Osteoblast (primary cell): Measurements from ENCODE around the gene BCKDHA. TPM values are rescaled to one million over a fixed set of nuclear protein-coding genes. Genes with fewer than 3 reads are reported as not detected.

Experiments
- DNase-seq: peaks from one replicate; pipeline ENCODE4 v3.0.0; 2011; ENCODE audit warnings: low spot score, mixed read lengths; ENCODE audit not compliant: insufficient read length; ENCODE audit errors: missing footprints
- H2AFZ ChIP-seq: 2 replicates; pipeline ENCODE4 v1.6.0; 2011; ENCODE audit warnings: mild to moderate bottlenecking, low read length
- H3K27ac ChIP-seq: 2 replicates; pipeline ENCODE4 v1.5.1; 2011; ENCODE audit warnings: mild to moderate bottlenecking, low read depth, low read length, moderate library complexity
- H3K27me3 ChIP-seq: 2 replicates; pipeline ENCODE4 v1.6.0; 2012; ENCODE audit warnings: mild to moderate bottlenecking, control low read depth, inconsistent platforms, low read length, moderate library complexity; ENCODE audit not compliant: insufficient read depth
- H3K36me3 ChIP-seq: 2 replicates; pipeline ENCODE4 v1.5.1; 2011; ENCODE audit warnings: mild to moderate bottlenecking, low read length, control low read depth, moderate library complexity; ENCODE audit not compliant: insufficient read depth
- H3K4me1 ChIP-seq: 2 replicates; pipeline ENCODE4 v1.5.1; 2011; ENCODE audit warnings: mild to moderate bottlenecking, low read length, control low read depth, moderate library complexity; ENCODE audit not compliant: insufficient read depth
- H3K4me2 ChIP-seq: 2 replicates; pipeline ENCODE4 v1.6.0; 2011; ENCODE audit warnings: mild to moderate bottlenecking, low read length; ENCODE audit not compliant: insufficient read depth
- H3K4me3 ChIP-seq: fragments of 200-600 bp; sonication (generic); 3 replicates; pipeline ENCODE4 v1.5.1; 2012; ENCODE audit warnings: mild to moderate bottlenecking, low read length, inconsistent platforms; ENCODE audit not compliant: insufficient read depth
- H3K79me2 ChIP-seq: 2 replicates; pipeline ENCODE4 v1.6.0; 2012; ENCODE audit warnings: mild to moderate bottlenecking, low read length, control low read depth, inconsistent platforms; ENCODE audit not compliant: insufficient read depth
- H3K9me3 ChIP-seq: 2 replicates; pipeline ENCODE4 v1.5.1; 2011; ENCODE audit warnings: low read depth, low read length, control low read depth
- H4K20me1 ChIP-seq: 2 replicates; pipeline ENCODE4 v1.6.0; 2012; ENCODE audit warnings: mild to moderate bottlenecking, low read length, control low read depth; ENCODE audit not compliant: insufficient read depth
- total RNA-seq: library from RNA; depleted of rRNA; stranded (reverse); fragments of >200 nt; gene quantifications from 2 replicates; pipeline ENCODE4 v1.2.3, GENCODE V29; 2012
- TF ChIP-seq, protein P1 (sequence below): IDR thresholded peaks from 2 replicates; pipeline ENCODE4 v1.5.1; 2011; ENCODE audit warnings: mild to moderate bottlenecking, low read depth, low read length, moderate library complexity; ENCODE audit errors: extremely low read depth

Gene BCKDHA
- total RNA-seq, 1 donor: 37.3 TPM

DNA sequence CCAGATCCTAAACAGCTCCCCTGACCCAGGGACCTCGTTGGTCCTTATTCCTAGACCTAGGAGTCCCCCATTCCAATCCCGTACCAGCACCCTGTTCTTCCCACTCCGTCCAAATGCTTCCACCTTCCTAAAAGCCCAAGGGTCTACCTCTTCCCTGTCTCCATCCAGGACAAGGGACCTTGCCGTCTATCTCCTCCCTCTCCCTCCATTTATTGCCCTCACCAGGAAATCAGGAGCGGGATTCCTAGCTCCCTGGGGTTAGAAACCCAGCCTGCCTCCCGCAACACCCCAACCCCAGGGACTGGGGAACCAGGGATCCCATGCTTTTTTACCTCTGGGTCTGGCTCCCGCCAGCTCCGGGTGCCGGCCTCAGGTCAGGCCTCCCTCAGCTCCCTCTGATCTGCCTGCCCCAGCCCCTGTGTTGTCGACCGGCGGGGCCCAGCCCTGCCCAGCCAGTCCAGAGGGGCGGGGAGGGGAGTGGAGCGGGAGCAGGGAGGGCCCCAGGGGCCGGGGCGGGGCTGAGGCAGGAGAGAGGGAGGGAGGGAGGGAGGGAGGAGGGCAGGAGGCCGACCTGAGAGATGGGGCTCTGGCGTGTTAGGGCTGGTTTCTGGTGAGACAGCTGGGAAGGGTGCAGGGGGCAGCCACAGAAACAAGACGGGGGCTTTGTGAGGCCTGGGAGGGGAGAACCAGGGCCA is 29.5 kb downstream of the BCKDHA start, which contains the start of gene B3GNT8:
Gene B3GNT8 (minus strand): TSS at position 423 of the 695 bp plus-strand sequence. CDS start 596 bp downstream, outside the sequence.
- peak within 1 kb of the TSS; percentile 42 for H3K4me3 ChIP-seq
- H3K4me2 ChIP-seq: peak within 1 kb of the TSS; percentile 55
- H3K36me3 ChIP-seq: peaks cover 12% of the 10 kb centered on the region
- H3K4me1 ChIP-seq: peaks cover 4% of the 10 kb centered on the region
- TF ChIP-seq, protein P1, sequence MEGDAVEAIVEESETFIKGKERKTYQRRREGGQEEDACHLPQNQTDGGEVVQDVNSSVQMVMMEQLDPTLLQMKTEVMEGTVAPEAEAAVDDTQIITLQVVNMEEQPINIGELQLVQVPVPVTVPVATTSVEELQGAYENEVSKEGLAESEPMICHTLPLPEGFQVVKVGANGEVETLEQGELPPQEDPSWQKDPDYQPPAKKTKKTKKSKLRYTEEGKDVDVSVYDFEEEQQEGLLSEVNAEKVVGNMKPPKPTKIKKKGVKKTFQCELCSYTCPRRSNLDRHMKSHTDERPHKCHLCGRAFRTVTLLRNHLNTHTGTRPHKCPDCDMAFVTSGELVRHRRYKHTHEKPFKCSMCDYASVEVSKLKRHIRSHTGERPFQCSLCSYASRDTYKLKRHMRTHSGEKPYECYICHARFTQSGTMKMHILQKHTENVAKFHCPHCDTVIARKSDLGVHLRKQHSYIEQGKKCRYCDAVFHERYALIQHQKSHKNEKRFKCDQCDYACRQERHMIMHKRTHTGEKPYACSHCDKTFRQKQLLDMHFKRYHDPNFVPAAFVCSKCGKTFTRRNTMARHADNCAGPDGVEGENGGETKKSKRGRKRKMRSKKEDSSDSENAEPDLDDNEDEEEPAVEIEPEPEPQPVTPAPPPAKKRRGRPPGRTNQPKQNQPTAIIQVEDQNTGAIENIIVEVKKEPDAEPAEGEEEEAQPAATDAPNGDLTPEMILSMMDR: no peak
- no peak within 1 kb of the TSS for H2AFZ ChIP-seq
- no peaks in the 10 kb centered on the region for H3K27me3 ChIP-seq
- DNase-seq: peak; percentile 86
- H3K27ac ChIP-seq: no peak within 1 kb of the TSS
- H4K20me1 ChIP-seq: peaks cover 7% of the 10 kb centered on the region
- H3K79me2 ChIP-seq: no peaks in the 10 kb centered on the region
- no peaks in the 10 kb centered on the region for H3K9me3 ChIP-seq

DNA sequence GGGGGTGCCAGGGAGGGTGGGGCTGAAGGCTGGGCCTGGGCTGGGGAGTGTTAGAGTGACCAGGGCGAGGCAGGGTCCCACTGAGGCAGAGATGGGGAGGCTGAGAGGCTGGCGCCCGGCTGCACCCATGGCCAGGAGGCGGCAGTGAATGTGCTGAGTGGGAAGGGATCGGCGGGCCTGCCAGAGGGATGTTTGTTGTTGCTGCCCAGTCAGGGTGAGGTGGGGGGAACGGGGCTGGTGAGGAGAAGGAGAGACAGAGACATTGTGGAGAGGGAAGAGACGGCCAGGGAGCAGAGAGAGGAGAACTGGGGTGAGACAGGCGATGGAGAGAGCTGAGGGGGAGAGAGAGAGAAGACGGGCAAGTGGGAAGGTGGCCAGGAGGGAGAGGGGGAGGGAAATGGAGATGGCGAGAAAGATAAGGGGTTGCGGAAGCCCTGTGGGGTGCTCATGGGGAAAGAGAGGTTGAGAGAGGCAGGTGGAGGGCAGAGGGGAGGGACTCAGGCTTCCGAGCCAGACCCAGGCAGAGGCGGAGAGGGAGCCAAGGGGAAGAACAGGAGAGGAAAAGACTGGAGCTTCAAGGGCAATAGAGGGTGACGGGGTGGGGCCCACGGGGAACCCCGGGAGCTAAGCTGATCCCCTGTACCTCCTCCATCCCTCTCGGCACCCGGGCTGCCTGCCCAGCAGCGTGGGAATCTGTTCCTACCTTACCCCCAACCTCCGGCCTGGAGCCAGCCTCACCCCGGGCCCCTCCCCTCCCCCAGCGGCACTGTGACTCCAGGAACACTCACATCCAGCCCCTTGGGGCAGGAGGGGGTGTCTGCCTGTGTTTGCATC is 30.2 kb downstream of the BCKDHA start:
- Histone ChIP-seq H3K36me3 (peaks cover 12% of the 10 kb centered on the region), H3K9me3 (no peaks in the 10 kb centered on the region), H3K27me3 (no peaks in the 10 kb centered on the region), H3K4me1 (peaks cover 4% of the 10 kb centered on the region), H2AFZ (no peak overlapping the region), H3K27ac (no peak overlapping the region), H3K79me2 (no peaks in the 10 kb centered on the region), H4K20me1 (peaks cover 7% of the 10 kb centered on the region), H3K4me3 (no peak overlapping the region), H3K4me2 (peak overlapping the region; percentile 55)
- TF ChIP-seq, protein P1: no peak
- DNase-seq: peak; percentile 87

DNA sequence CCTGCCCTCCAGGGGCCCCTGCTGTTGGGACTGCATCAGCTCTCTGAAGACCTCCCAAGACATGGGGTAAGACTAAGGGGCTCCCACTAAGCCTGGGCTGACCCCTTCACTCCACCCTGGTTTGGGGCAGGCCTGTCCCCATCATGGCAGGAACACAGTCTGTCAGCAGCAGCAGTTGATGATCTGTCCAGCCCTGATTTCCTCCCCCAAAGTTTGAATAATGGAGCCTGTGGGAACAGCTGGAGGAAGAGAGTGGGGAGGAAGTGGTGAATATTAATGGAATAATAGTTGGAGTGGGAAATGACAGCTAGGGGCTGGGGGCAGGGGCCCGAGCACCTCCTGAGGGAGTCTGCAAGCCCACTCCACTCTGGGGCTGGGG is 30.9 kb downstream of the BCKDHA start:
- H3K36me3 ChIP-seq: peaks cover 11% of the 10 kb centered on the region
- H3K9me3 ChIP-seq: no peaks in the 10 kb centered on the region
- no peak overlapping the region for H3K4me3 ChIP-seq
- no peaks in the 10 kb centered on the region for H3K79me2 ChIP-seq
- no peak overlapping the region for H3K4me2 ChIP-seq
- peaks cover 7% of the 10 kb centered on the region for H4K20me1 ChIP-seq
- TF ChIP-seq, protein P1: no peak
- H3K4me1 ChIP-seq: peaks cover 4% of the 10 kb centered on the region
- no peaks in the 10 kb centered on the region for H3K27me3 ChIP-seq
- no peak overlapping the region for H2AFZ ChIP-seq
- DNase-seq: peak; percentile 76
- H3K27ac ChIP-seq: no peak overlapping the region

DNA sequence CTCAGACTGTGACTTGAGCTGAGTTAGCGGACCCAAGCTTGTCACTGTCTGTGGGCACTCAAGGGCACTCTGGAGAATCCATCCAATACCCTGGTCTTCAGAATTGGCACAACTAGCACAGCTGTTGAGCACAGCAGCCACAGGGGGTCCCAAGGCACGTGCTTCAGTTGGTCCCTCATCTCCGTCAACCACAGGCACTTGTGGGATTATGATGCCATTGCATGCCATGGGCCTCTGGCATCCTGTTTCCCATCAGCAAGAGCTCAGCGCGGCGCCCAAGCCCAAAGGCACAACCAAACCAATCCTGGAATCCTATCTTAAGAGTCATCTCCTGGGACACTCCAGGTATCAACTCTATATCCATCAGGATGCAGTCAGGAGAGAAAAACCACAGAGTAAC is 33.3 kb downstream of the BCKDHA start:
- Histone ChIP-seq H3K27me3 (no peaks in the 10 kb centered on the region), H3K79me2 (no peaks in the 10 kb centered on the region), H3K9me3 (no peaks in the 10 kb centered on the region), H3K27ac (no peak overlapping the region), H3K36me3 (peaks cover 11% of the 10 kb centered on the region), H3K4me3 (no peak overlapping the region), H2AFZ (no peak overlapping the region), H3K4me1 (peaks cover 4% of the 10 kb centered on the region), H3K4me2 (no peak overlapping the region), H4K20me1 (peaks cover 7% of the 10 kb centered on the region)
- peak; percentile 65 for DNase-seq
- TF ChIP-seq, protein P1: no peak
